Measurements from ENCODE around the gene CSTPP1. TPM values are rescaled to one million over a fixed set of nuclear protein-coding genes. Genes with fewer than 3 reads are reported as not detected.
"Not testable (repeated sequence)": the region's sequence is repeated elsewhere in the genome, so short reads cannot be mapped to it uniquely, and the experiment has no call there.

The CSTPP1 gene
- total and polyA plus RNA-seq, 4 donors: 12.5 to 26.0 (median 20.9) TPM

- 0 to 1% methylated on average over 14 to 80 of the region's 80 CpGs for WGBS, 2 donors
- H3K4me3 ChIP-seq (ENCODE audit: low read length in 2 of 2): peak within 1 kb of the TSS; percentile 72 to 79
- ATAC-seq (ENCODE audit: low FRiP score): peak; percentile 66
- H3K27ac ChIP-seq (ENCODE audit: low read depth in 1 of 2, low read length in 2 of 2): peak within 1 kb of the TSS; percentile 51 to 86
- DNase-seq: peak; percentile 67 to 84
- H3K4me1 ChIP-seq (ENCODE audit: control insufficient read depth in 1 of 2, insufficient read depth in 2 of 2, low read length in 2 of 2): no peaks in the 10 kb centered on the region
- intact Hi-C loops (cut with DNase I): loop anchor here (1.0 to 2.0 kb wide), 2 partner anchors 28 to 29 kb away; partner anchors contain the start of gene DDB2 (in 2 of the 2)
- H3K9me3 ChIP-seq (ENCODE audit: control insufficient read depth, low read length): no peaks in the 10 kb centered on the region
- H3K36me3 ChIP-seq (ENCODE audit: control insufficient read depth in 1 of 2, insufficient read depth in 2 of 2, low read length in 1 of 2): no peaks in the 10 kb centered on the region
- H3K27me3 ChIP-seq (ENCODE audit: control insufficient read depth in 1 of 2, insufficient read depth in 2 of 2, low read length in 1 of 2): no peaks in the 10 kb centered on the region
These were observed 249.6 kb downstream of the CSTPP1 start, which contains the start of gene PACSIN3 for GRCh38 chr11:47186076-47186699. PACSIN3 (minus strand) TSS chr11:47186434; CDS start chr11:47182727, 3,707 bp downstream.

GRCh38 chr11:47186700-47187695 is 250.4 kb downstream of the CSTPP1 start:
- DNase-seq (peak; percentile 57 to 88), ATAC-seq (ENCODE audit: low FRiP score) (peak; percentile 62)
- Histone ChIP-seq H3K27ac (ENCODE audit: low read depth in 1 of 2, low read length in 2 of 2) (peak overlapping the region; percentile 9 to 86), H3K9me3 (ENCODE audit: control insufficient read depth, low read length) (no peaks in the 10 kb centered on the region), H3K27me3 (ENCODE audit: control insufficient read depth in 1 of 2, insufficient read depth in 2 of 2, low read length in 1 of 2) (no peaks in the 10 kb centered on the region), H3K4me1 (ENCODE audit: control insufficient read depth in 1 of 2, insufficient read depth in 2 of 2, low read length in 2 of 2) (no peaks in the 10 kb centered on the region), H3K4me3 (ENCODE audit: low read length in 2 of 2) (peak overlapping the region; percentile 72 to 79), H3K36me3 (ENCODE audit: control insufficient read depth in 1 of 2, insufficient read depth in 2 of 2, low read length in 1 of 2) (no peaks in the 10 kb centered on the region)
- 1% methylated on average over 63 of the region's 63 CpGs for WGBS, 2 donors
- intact Hi-C loops (cut with DNase I): loop anchor here (1.0 to 2.0 kb wide), 2 partner anchors 27 to 28 kb away; partner anchors contain the start of gene DDB2 (in 2 of the 2)

GRCh38 chr11:47187723-47188122 is 251.2 kb downstream of the CSTPP1 start:
- H3K4me3 ChIP-seq (ENCODE audit: low read length in 2 of 2): no peak overlapping the region
- DNase-seq (no peak), ATAC-seq (ENCODE audit: low FRiP score) (no peak)
- H3K27ac ChIP-seq (ENCODE audit: low read depth in 1 of 2, low read length in 2 of 2): peak overlapping the region; percentile 46 to 55
- no peaks in the 10 kb centered on the region for H3K9me3 ChIP-seq (ENCODE audit: control insufficient read depth, low read length)
- WGBS, 2 donors: 39 to 46% methylated on average over 5 of the region's 5 CpGs
- H3K36me3 ChIP-seq (ENCODE audit: control insufficient read depth in 1 of 2, insufficient read depth in 2 of 2, low read length in 1 of 2): no peaks in the 10 kb centered on the region
- no peaks in the 10 kb centered on the region for H3K4me1 ChIP-seq (ENCODE audit: control insufficient read depth in 1 of 2, insufficient read depth in 2 of 2, low read length in 2 of 2)
- H3K27me3 ChIP-seq (ENCODE audit: control insufficient read depth in 1 of 2, insufficient read depth in 2 of 2, low read length in 1 of 2): no peaks in the 10 kb centered on the region
- intact Hi-C loops (cut with DNase I): loop anchor here in 1 of 2 donors (2.0 kb wide), 1 partner anchor 27 kb away; the partner anchor contains the start of gene DDB2

- Histone ChIP-seq H3K9me3 (ENCODE audit: control insufficient read depth, low read length) (no peaks in the 10 kb centered on the region), H3K27me3 (ENCODE audit: control insufficient read depth in 1 of 2, insufficient read depth in 2 of 2, low read length in 1 of 2) (no peaks in the 10 kb centered on the region), H3K27ac (ENCODE audit: low read depth in 1 of 2, low read length in 2 of 2) (peak overlapping the region; percentile 46 to 55), H3K4me1 (ENCODE audit: control insufficient read depth in 1 of 2, insufficient read depth in 2 of 2, low read length in 2 of 2) (no peaks in the 10 kb centered on the region), H3K4me3 (ENCODE audit: low read length in 2 of 2) (no peak overlapping the region), H3K36me3 (ENCODE audit: control insufficient read depth in 1 of 2, insufficient read depth in 2 of 2, low read length in 1 of 2) (no peaks in the 10 kb centered on the region)
- intact Hi-C loops (cut with DNase I): no loop called here
- WGBS, 2 donors: 95 to 100% methylated on average over 1 of the region's 1 CpG
- no peak for ATAC-seq (ENCODE audit: low FRiP score)
- no peak for DNase-seq
These were observed 251.7 kb downstream of the CSTPP1 start for GRCh38 chr11:47188259-47188658.

- no peaks in the 10 kb centered on the region for H3K9me3 ChIP-seq (ENCODE audit: control insufficient read depth, low read length)
- WGBS, 2 donors: 26 to 27% methylated on average over 11 of the region's 11 CpGs
- H3K27me3 ChIP-seq (ENCODE audit: control insufficient read depth in 1 of 2, insufficient read depth in 2 of 2, low read length in 1 of 2): no peaks in the 10 kb centered on the region
- H3K27ac ChIP-seq (ENCODE audit: low read depth in 1 of 2, low read length in 2 of 2): peak overlapping the region in 1 of 2 donors; percentile 45
- H3K36me3 ChIP-seq (ENCODE audit: control insufficient read depth in 1 of 2, insufficient read depth in 2 of 2, low read length in 1 of 2): no peaks in the 10 kb centered on the region
- ATAC-seq (ENCODE audit: low FRiP score): no peak
- H3K4me1 ChIP-seq (ENCODE audit: control insufficient read depth in 1 of 2, insufficient read depth in 2 of 2, low read length in 2 of 2): no peaks in the 10 kb centered on the region
- intact Hi-C loops (cut with DNase I): no loop called here
- no peak overlapping the region for H3K4me3 ChIP-seq (ENCODE audit: low read length in 2 of 2)
- no peak for DNase-seq
These were observed 252.7 kb downstream of the CSTPP1 start for GRCh38 chr11:47189100-47189834.

- H3K27me3 ChIP-seq (ENCODE audit: control insufficient read depth in 1 of 2, insufficient read depth in 2 of 2, low read length in 1 of 2); H3K9me3 ChIP-seq (ENCODE audit: control insufficient read depth, low read length); intact Hi-C loops (cut with DNase I); H3K4me1 ChIP-seq (ENCODE audit: control insufficient read depth in 1 of 2, insufficient read depth in 2 of 2, low read length in 2 of 2); ATAC-seq (ENCODE audit: low FRiP score); DNase-seq; H3K4me3 ChIP-seq (ENCODE audit: low read length in 2 of 2); H3K36me3 ChIP-seq (ENCODE audit: control insufficient read depth in 1 of 2, insufficient read depth in 2 of 2, low read length in 1 of 2); H3K27ac ChIP-seq (ENCODE audit: low read depth in 1 of 2, low read length in 2 of 2): not testable (repeated sequence)
- WGBS, 2 donors: 90 to 92% methylated on average over 10 of the region's 10 CpGs
These were observed 254.6 kb downstream of the CSTPP1 start for GRCh38 chr11:47191137-47191536.

GRCh38 chr11:47192111-47192510 is 255.6 kb downstream of the CSTPP1 start:
- Histone ChIP-seq H3K27ac (ENCODE audit: low read depth in 1 of 2, low read length in 2 of 2) (no peak overlapping the region), H3K4me3 (ENCODE audit: low read length in 2 of 2) (no peak overlapping the region), H3K27me3 (ENCODE audit: control insufficient read depth in 1 of 2, insufficient read depth in 2 of 2, low read length in 1 of 2) (no peaks in the 10 kb centered on the region), H3K36me3 (ENCODE audit: control insufficient read depth in 1 of 2, insufficient read depth in 2 of 2, low read length in 1 of 2) (no peaks in the 10 kb centered on the region), H3K4me1 (ENCODE audit: control insufficient read depth in 1 of 2, insufficient read depth in 2 of 2, low read length in 2 of 2) (no peaks in the 10 kb centered on the region), H3K9me3 (ENCODE audit: control insufficient read depth, low read length) (no peaks in the 10 kb centered on the region)
- WGBS, 2 donors: 71 to 73% methylated on average over 4 of the region's 4 CpGs
- no peak for ATAC-seq (ENCODE audit: low FRiP score)
- intact Hi-C loops (cut with DNase I): no loop called here
- DNase-seq: no peak

- H3K4me1 ChIP-seq (ENCODE audit: control insufficient read depth in 1 of 2, insufficient read depth in 2 of 2, low read length in 2 of 2); intact Hi-C loops (cut with DNase I): not testable (repeated sequence)
These were observed 261.6 kb downstream of the CSTPP1 start for GRCh38 chr11:47198161-47198560.

More at GRCh38 chr11:47198161-47198560, 261.6 kb downstream of the CSTPP1 start:
- H3K9me3 ChIP-seq (ENCODE audit: control insufficient read depth, low read length); H3K36me3 ChIP-seq (ENCODE audit: control insufficient read depth in 1 of 2, insufficient read depth in 2 of 2, low read length in 1 of 2); H3K27ac ChIP-seq (ENCODE audit: low read depth in 1 of 2, low read length in 2 of 2); DNase-seq; ATAC-seq (ENCODE audit: low FRiP score); H3K27me3 ChIP-seq (ENCODE audit: control insufficient read depth in 1 of 2, insufficient read depth in 2 of 2, low read length in 1 of 2); H3K4me3 ChIP-seq (ENCODE audit: low read length in 2 of 2): not testable (repeated sequence)
- WGBS, 2 donors: 93 to 94% methylated on average over 9 of the region's 9 CpGs

Measured in aorta (tissue), 5 donors.